Measurements from ENCODE around the gene MAP4K2.

MAP4K2 gene

DNA sequence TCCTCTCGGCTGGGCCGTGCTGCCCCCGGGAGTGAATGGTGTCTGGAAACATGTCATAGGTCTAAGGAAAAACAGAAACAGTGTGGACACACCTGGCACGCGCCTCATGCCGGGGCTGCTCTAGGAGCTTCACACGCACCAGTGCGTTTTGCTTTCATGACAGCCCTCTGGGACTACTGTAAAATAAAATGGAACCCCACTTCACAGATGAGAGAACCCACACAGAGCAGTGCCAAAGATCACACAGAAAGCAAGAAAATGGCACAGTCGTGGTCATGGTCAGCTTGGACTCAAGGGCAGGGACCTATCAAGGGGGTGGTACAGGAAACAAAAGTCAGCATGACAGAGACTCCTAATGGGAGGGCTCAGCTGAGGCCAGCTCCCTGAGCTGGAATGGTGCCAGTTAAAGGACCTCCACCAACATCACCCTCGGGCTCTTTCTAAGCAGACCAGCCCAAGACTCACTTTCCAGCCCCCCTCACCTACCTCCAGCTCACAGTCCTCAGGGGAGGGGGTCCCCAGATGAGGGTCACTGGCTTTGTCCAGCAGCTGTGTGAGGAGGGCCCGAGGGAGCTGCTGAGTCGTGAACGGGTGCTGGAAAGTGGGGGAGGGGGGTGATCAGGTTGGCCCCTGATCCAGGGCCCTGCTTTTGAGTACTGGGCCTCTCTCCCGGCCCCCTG, 3.3 kb downstream of the MAP4K2 start:
- DNase-seq (ENCODE audit: low read depth), result no peak
- no peak overlapping the region for H3K4me3 ChIP-seq (ENCODE audit: low read depth, low read length)
- TF ChIP-seq, protein P1, sequence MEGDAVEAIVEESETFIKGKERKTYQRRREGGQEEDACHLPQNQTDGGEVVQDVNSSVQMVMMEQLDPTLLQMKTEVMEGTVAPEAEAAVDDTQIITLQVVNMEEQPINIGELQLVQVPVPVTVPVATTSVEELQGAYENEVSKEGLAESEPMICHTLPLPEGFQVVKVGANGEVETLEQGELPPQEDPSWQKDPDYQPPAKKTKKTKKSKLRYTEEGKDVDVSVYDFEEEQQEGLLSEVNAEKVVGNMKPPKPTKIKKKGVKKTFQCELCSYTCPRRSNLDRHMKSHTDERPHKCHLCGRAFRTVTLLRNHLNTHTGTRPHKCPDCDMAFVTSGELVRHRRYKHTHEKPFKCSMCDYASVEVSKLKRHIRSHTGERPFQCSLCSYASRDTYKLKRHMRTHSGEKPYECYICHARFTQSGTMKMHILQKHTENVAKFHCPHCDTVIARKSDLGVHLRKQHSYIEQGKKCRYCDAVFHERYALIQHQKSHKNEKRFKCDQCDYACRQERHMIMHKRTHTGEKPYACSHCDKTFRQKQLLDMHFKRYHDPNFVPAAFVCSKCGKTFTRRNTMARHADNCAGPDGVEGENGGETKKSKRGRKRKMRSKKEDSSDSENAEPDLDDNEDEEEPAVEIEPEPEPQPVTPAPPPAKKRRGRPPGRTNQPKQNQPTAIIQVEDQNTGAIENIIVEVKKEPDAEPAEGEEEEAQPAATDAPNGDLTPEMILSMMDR (IDR thresholded peaks at IDR 0.05; ENCODE audit: low read depth, low read length, missing control alignments), result no peak
- in situ Hi-C loops (cut with HindIII; ENCODE audit: low sequenced_read_pairs), result no loop called here

DNA sequence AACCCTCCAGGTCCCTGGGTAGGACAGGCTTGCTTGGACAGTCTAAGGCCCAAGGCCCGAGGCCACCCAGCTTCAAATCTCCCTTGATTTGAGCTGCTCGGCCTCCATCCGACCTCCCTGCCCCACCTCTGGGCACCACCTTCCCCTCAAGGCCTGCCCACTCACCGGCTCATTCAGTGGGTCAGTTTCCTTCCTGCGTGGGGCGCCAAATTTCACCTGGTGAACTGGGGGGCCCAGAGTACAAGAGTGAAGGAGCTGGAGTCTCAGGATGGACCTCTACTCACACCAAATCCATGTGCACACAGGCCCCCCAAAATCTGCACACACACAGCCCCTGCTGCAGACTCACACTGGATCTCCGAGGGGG, 3.8 kb downstream of the MAP4K2 start:
- in situ Hi-C loops (cut with HindIII; ENCODE audit: low sequenced_read_pairs), result no loop called here
- no peak for DNase-seq (ENCODE audit: low read depth)
- TF ChIP-seq, protein P1 (IDR thresholded peaks at IDR 0.05; ENCODE audit: low read depth, low read length, missing control alignments), result no peak
- H3K4me3 ChIP-seq (ENCODE audit: low read depth, low read length), result no peak overlapping the region

DNA sequence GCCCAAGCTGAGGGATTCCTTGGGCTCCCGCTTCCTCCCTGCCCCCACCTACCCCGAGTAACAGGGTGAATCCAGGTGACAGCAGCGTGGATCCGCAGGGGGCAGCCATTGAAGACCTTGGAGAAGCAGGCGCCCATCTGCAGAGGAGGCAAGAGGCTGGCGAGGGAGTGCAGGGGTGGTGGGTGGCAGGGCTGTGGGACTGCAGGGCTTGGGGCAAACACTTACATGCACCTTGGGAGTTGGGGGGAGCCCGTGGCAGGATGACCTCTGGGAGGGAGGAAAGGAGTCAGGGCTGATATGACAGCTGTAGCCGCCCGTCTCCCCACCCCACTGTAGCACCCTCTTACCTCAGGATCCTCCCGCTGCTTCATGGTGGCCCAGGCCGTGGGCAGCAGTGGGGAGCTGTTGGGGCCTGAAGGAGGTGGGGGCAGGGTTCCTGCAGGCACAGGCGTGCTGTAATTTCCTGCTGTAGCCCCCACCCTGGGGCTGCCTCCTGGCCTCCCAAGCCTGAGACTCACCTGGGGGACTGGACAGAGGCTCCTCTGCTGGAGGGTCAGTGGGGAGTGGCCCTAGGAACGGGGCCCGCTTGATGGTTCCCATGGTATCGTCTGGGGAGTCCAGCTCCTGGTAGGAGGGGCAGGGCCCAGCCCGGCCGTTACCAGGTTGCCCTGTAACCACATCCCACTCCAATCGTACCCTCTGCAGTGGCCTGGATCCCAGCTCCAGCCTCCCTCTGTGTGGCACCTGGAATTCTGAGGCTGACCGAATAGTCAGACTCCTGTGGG, 6.1 kb downstream of the MAP4K2 start:
- in situ Hi-C loops (cut with HindIII; ENCODE audit: low sequenced_read_pairs), result no loop called here
- DNase-seq (ENCODE audit: low read depth), result no peak
- TF ChIP-seq, protein P1 (IDR thresholded peaks at IDR 0.05; ENCODE audit: low read depth, low read length, missing control alignments), result no peak
- H3K4me3 ChIP-seq (ENCODE audit: low read depth, low read length), result no peak overlapping the region

GRCh38 chr11:64796047-64796756, 6.8 kb downstream of the MAP4K2 start:
- TF ChIP-seq, protein P1 (IDR thresholded peaks at IDR 0.05; ENCODE audit: low read depth, low read length, missing control alignments), result no peak
- in situ Hi-C loops (cut with HindIII; ENCODE audit: low sequenced_read_pairs), result no loop called here
- DNase-seq (ENCODE audit: low read depth), result no peak
- H3K4me3 ChIP-seq (ENCODE audit: low read depth, low read length), result no peak overlapping the region

DNA sequence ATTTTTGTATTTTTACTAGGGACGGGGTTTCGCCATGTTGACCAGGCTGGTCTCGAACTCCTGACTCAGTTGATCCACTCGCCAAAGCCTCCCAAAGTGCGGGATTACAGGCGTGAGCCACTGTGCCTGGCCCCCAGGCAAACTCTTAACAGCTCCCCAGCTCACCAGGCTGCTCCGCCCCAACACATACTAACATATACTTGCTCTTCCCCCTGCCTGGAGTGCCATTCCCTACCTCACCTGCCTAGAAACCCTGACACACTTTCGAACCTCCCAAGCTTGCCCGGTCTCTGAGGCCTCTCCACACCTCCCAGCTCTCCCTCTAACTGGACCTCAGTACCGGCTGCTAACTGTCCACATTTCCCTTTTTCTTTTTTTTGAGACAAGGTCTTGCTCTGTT, 8.5 kb downstream of the MAP4K2 start:
- in situ Hi-C loops (cut with HindIII; ENCODE audit: low sequenced_read_pairs), result no loop called here
- no peak for DNase-seq (ENCODE audit: low read depth)
- H3K4me3 ChIP-seq (ENCODE audit: low read depth, low read length), result no peak overlapping the region
- TF ChIP-seq, protein P1 (IDR thresholded peaks at IDR 0.05; ENCODE audit: low read depth, low read length, missing control alignments), result no peak

DNA sequence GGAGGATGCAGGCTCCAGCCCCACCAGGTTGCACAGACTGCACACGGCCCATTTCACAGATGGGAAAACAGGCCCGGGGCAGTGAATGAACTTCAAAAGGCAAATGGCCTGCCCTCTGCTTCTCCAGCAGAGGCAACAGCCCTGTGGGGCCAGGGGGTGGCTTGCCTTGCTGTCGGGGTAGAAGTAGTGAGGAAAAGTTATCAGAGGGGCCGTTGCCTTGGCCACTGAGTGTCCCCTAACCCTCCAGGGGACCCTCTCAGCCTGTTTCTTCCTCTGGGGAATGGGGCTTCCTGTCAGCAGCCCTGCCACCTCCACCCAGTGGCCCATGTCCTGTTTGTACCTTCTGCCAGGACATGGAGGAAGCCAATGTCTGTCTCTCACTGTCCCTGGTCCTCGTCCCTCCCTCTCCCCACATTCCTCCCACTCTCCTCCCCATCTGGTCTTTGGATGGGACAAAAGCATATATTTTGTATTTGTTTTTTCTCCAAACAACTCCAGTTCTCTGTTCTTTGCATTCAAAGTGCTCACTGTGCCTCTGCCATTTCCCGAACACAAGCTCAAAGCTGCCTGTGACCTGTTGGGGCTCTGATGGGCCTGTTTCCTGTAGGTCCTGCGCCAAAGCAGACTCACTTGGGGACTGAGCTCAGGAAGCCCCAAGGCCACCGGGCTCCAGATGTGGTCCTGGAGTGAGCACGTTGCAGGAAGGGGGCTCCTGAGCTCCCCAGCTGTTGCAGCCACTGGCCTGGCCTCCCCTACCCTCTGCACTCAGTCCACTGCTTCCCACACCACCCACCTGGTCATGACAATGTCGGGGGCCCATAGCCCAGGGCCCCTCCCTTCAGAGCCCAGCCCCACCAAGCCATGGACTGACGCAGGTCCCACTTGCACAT, 9.5 kb downstream of the MAP4K2 start:
- in situ Hi-C loops (cut with HindIII; ENCODE audit: low sequenced_read_pairs), result no loop called here

More for the DNA sequence above, 9.5 kb downstream of the MAP4K2 start:
- DNase-seq (ENCODE audit: low read depth), result no peak
- TF ChIP-seq, protein P1 (IDR thresholded peaks at IDR 0.05; ENCODE audit: low read depth, low read length, missing control alignments), result no peak
- no peak overlapping the region for H3K4me3 ChIP-seq (ENCODE audit: low read depth, low read length)
